Naive B cell (primary cell): ENCODE measurements around the gene ZDHHC7. TPM values are rescaled to one million over a fixed set of nuclear protein-coding genes. Genes with fewer than 3 reads are reported as not detected.

Experiments used
- ATAC-seq, 2 donors: fragments of 150-1000 bp; cut with Tn5 transposase; 2 replicates each; pipeline ENCODE4 v1.10.0; 2021; ENCODE audit warnings: low read depth in 2 of 2, mild to moderate bottlenecking in 2 of 2, moderate library complexity in 2 of 2
- DNase-seq: peaks from one replicate; pipeline ENCODE4 v3.0.0; 2022
- H3K27ac Mint-ChIP-seq, 6 donors: one replicate each; pipeline ENCODE4 v1.8.0; 2020 to 2022; ENCODE audit warnings: mild to moderate bottlenecking in 6 of 6, mixed read lengths in 6 of 6, moderate library complexity in 5 of 6, inconsistent platforms in 2 of 6
- H3K27me3 Mint-ChIP-seq, 3 donors: one replicate each; pipeline ENCODE4 v1.8.0; 2021 to 2022; ENCODE audit warnings: mixed read lengths in 3 of 3, mild to moderate bottlenecking in 1 of 3
- H3K36me3 Mint-ChIP-seq, 2 donors: one replicate each; pipeline ENCODE4 v1.8.0; 2020 to 2022; ENCODE audit warnings: mixed read lengths in 2 of 2, inconsistent platforms in 1 of 2, mild to moderate bottlenecking in 1 of 2
- H3K4me1 Mint-ChIP-seq, 3 donors: one replicate each; pipeline ENCODE4 v1.8.0; 2020 to 2022; ENCODE audit warnings: mixed read lengths in 3 of 3, inconsistent platforms in 1 of 3, mild to moderate bottlenecking in 1 of 3, moderate library complexity in 1 of 3
- H3K4me3 Mint-ChIP-seq, 8 donors: one replicate each; pipeline ENCODE4 v1.8.0; 2020 to 2022; ENCODE audit warnings: mild to moderate bottlenecking in 8 of 8, mixed read lengths in 8 of 8, moderate library complexity in 8 of 8, inconsistent platforms in 2 of 8
- H3K9me3 Mint-ChIP-seq, 7 donors: one replicate each; pipeline ENCODE4 v1.8.0; 2020 to 2022; ENCODE audit warnings: mixed read lengths in 7 of 7, mild to moderate bottlenecking in 5 of 7, inconsistent platforms in 2 of 7, moderate library complexity in 1 of 7
- polyA plus RNA-seq, 6 donors: library from polyadenylated mRNA; unstranded; fragments of 300-500 nt; fragmentation: Illumina TruSeq; gene quantifications; one replicate each; pipeline ENCODE4 v1.2.3, GENCODE V29; 2021; ENCODE audit warnings: low read depth in 6 of 6

ZDHHC7 gene
- polyA plus RNA-seq, 6 donors from 2014 or later, result 29.5 to 41.4 (median 38.2) TPM

DNA sequence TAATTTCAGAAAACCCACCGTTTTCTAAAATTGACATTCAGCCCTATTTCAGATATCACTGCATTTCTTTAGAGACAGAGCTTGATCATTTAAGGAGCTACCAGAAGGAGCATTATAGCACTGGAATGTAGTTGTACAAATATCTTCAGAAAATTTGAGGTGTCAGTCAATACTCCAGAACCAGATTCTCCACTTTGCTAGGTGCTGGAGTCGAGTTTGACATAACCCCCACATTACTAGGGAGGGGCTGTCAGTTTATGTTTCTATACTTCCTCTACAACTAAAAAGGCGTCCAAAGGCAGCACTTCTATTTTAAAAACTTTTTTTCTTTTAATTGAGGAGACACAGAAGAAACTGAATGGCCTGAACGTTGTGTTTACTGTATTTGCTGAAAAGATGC is 15.4 kb upstream of the ZDHHC7 start:
- Mint-ChIP-seq H3K27ac (peak overlapping the region in 4 of 6 donors; percentile 47 to 76 (median 70)), H3K4me1 (peaks cover 21 to 41% (median 37%) of the 10 kb centered on the region in 3 donors), H3K9me3 (no peaks in the 10 kb centered on the region), H3K4me3 (peak overlapping the region; percentile 82 to 95 (median 91)), H3K27me3 (peaks cover 0 to 13% (median 4%) of the 10 kb centered on the region in 3 donors), H3K36me3 (no peaks in the 10 kb centered on the region)
- ATAC-seq, result no peak
- DNase-seq, result no peak

GRCh38 chr16:85025781-85026653 is 14.7 kb upstream of the ZDHHC7 start:
- Mint-ChIP-seq H3K4me1 (peaks cover 21 to 41% (median 37%) of the 10 kb centered on the region in 3 donors), H3K27ac (peak overlapping the region in 4 of 6 donors; percentile 36 to 89 (median 73)), H3K4me3 (peak overlapping the region; percentile 44 to 95 (median 90)), H3K27me3 (peaks cover 0 to 13% (median 0%) of the 10 kb centered on the region in 3 donors), H3K36me3 (no peaks in the 10 kb centered on the region), H3K9me3 (no peaks in the 10 kb centered on the region)
- DNase-seq, result no peak
- ATAC-seq, result no peak

GRCh38 chr16:85019659-85020245 is 8.4 kb upstream of the ZDHHC7 start:
- ATAC-seq (no peak), DNase-seq (no peak)
- no peaks in the 10 kb centered on the region for H3K9me3 Mint-ChIP-seq
- H3K27me3 Mint-ChIP-seq, result peaks cover 12 to 14% (median 13%) of the 10 kb centered on the region in 3 donors
- H3K4me1 Mint-ChIP-seq, result peaks cover 3 to 5% (median 4%) of the 10 kb centered on the region in 3 donors
- no peak overlapping the region for H3K27ac Mint-ChIP-seq
- no peak overlapping the region for H3K4me3 Mint-ChIP-seq
- H3K36me3 Mint-ChIP-seq, result no peaks in the 10 kb centered on the region

GRCh38 chr16:85018529-85019236 is 7.3 kb upstream of the ZDHHC7 start:
- Mint-ChIP-seq H3K4me3 (peak overlapping the region in 1 of 8 donors; percentile 20), H3K4me1 (peaks cover 0 to 3% (median 0%) of the 10 kb centered on the region in 3 donors), H3K27ac (no peak overlapping the region), H3K9me3 (no peaks in the 10 kb centered on the region), H3K27me3 (peaks cover 18 to 21% (median 20%) of the 10 kb centered on the region in 3 donors), H3K36me3 (no peaks in the 10 kb centered on the region)
- ATAC-seq (no peak), DNase-seq (no peak)

GRCh38 chr16:85017633-85018032 is 6.3 kb upstream of the ZDHHC7 start:
- no peak overlapping the region for H3K4me3 Mint-ChIP-seq
- H3K4me1 Mint-ChIP-seq, result peaks cover 0 to 3% (median 0%) of the 10 kb centered on the region in 3 donors
- no peak overlapping the region for H3K27ac Mint-ChIP-seq
- H3K27me3 Mint-ChIP-seq, result peaks cover 18 to 21% (median 20%) of the 10 kb centered on the region in 3 donors
- no peak for DNase-seq
- no peaks in the 10 kb centered on the region for H3K9me3 Mint-ChIP-seq
- no peak for ATAC-seq
- no peaks in the 10 kb centered on the region for H3K36me3 Mint-ChIP-seq

- H3K9me3 Mint-ChIP-seq, result no peaks in the 10 kb centered on the region
- peaks cover 18 to 21% (median 20%) of the 10 kb centered on the region in 3 donors for H3K27me3 Mint-ChIP-seq
- no peak overlapping the region for H3K27ac Mint-ChIP-seq
- no peak overlapping the region for H3K4me3 Mint-ChIP-seq
- ATAC-seq (no peak), DNase-seq (no peak)
- peaks cover 0 to 3% (median 2%) of the 10 kb centered on the region in 3 donors for H3K4me1 Mint-ChIP-seq
- no peaks in the 10 kb centered on the region for H3K36me3 Mint-ChIP-seq
Observed at GRCh38 chr16:85017151-85017550, 5.8 kb upstream of the ZDHHC7 start.

- H3K27ac Mint-ChIP-seq, result no peak overlapping the region
- DNase-seq (no peak), ATAC-seq (no peak)
- peaks cover 18 to 21% (median 20%) of the 10 kb centered on the region in 3 donors for H3K27me3 Mint-ChIP-seq
- no peaks in the 10 kb centered on the region for H3K36me3 Mint-ChIP-seq
- peaks cover 12 to 13% (median 13%) of the 10 kb centered on the region in 3 donors for H3K4me1 Mint-ChIP-seq
- H3K9me3 Mint-ChIP-seq, result no peaks in the 10 kb centered on the region
- H3K4me3 Mint-ChIP-seq, result no peak overlapping the region
Observed at GRCh38 chr16:85015481-85016187, 4.3 kb upstream of the ZDHHC7 start.

- Mint-ChIP-seq H3K27me3 (peaks cover 18 to 21% (median 20%) of the 10 kb centered on the region in 3 donors), H3K36me3 (no peaks in the 10 kb centered on the region), H3K27ac (peak overlapping the region in 1 of 6 donors; percentile 24), H3K9me3 (no peaks in the 10 kb centered on the region), H3K4me3 (peak overlapping the region in 1 of 8 donors; percentile 99), H3K4me1 (peaks cover 13 to 25% (median 23%) of the 10 kb centered on the region in 3 donors)
- DNase-seq (no peak), ATAC-seq (no peak)
Observed at GRCh38 chr16:85014311-85014710, 3.0 kb upstream of the ZDHHC7 start.

- H3K4me1 Mint-ChIP-seq, result peaks cover 20 to 45% (median 23%) of the 10 kb centered on the region in 3 donors
Observed at GRCh38 chr16:85011846-85012284, 530 bp upstream of the ZDHHC7 start.

GRCh38 chr16:85010446-85010930 is 847 bp downstream of the ZDHHC7 start:
- H3K4me3 Mint-ChIP-seq, result peak overlapping the region; percentile 95 to 99 (median 97)
- peaks cover 28 to 51% (median 28%) of the 10 kb centered on the region in 3 donors for H3K4me1 Mint-ChIP-seq
- ATAC-seq (no peak), DNase-seq (no peak)
- H3K27me3 Mint-ChIP-seq, result peaks cover 7 to 11% (median 8%) of the 10 kb centered on the region in 3 donors
- peak overlapping the region; percentile 92 to 99 (median 98) for H3K27ac Mint-ChIP-seq
- no peaks in the 10 kb centered on the region for H3K36me3 Mint-ChIP-seq
- H3K9me3 Mint-ChIP-seq, result no peaks in the 10 kb centered on the region

More at GRCh38 chr16:85011846-85012284, 530 bp upstream of the ZDHHC7 start:
- Mint-ChIP-seq H3K9me3 (no peaks in the 10 kb centered on the region), H3K36me3 (no peaks in the 10 kb centered on the region), H3K27me3 (peaks cover 10 to 14% (median 11%) of the 10 kb centered on the region in 3 donors), H3K4me3 (peak overlapping the region; percentile 96 to 100 (median 98)), H3K27ac (peak overlapping the region; percentile 99 to 100 (median 99))
- ATAC-seq (no peak), DNase-seq (no peak)

DNA sequence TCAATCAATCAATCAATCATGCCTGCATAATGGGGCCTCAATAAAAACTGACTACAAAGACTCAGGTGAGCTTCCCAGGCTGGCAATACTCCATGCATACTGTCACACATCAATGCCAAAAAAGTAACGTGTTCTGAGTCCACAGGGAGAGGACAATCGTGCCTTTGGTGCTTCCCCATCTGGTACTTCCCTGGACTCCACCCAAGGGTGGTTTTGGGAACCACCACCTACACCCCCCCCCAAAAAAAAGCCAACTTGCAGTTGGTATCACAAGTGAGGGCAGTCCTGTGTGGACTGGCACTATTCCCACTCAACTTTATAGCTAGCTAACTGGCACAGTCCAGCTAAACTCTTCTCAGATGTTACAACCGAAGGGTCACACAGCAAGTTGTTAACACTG is 3.1 kb downstream of the ZDHHC7 start:
- H3K4me3 Mint-ChIP-seq, result peak overlapping the region in 3 of 8 donors; percentile 16 to 77 (median 30)
- H3K9me3 Mint-ChIP-seq, result no peaks in the 10 kb centered on the region
- ATAC-seq, result no peak
- peaks cover 43 to 72% (median 48%) of the 10 kb centered on the region in 3 donors for H3K4me1 Mint-ChIP-seq
- DNase-seq, result no peak
- H3K27ac Mint-ChIP-seq, result peak overlapping the region in 2 of 6 donors; percentile 31 to 77
- no peaks in the 10 kb centered on the region for H3K36me3 Mint-ChIP-seq
- H3K27me3 Mint-ChIP-seq, result no peaks in the 10 kb centered on the region

- peaks cover 0 to 2% of the 10 kb centered on the region in 2 donors for H3K36me3 Mint-ChIP-seq
- peak overlapping the region in 3 of 8 donors; percentile 0 to 77 (median 42) for H3K4me3 Mint-ChIP-seq
- H3K27me3 Mint-ChIP-seq, result no peaks in the 10 kb centered on the region
- ATAC-seq (no peak), DNase-seq (no peak)
- peaks cover 47 to 78% (median 54%) of the 10 kb centered on the region in 3 donors for H3K4me1 Mint-ChIP-seq
- no peaks in the 10 kb centered on the region for H3K9me3 Mint-ChIP-seq
- H3K27ac Mint-ChIP-seq, result peak overlapping the region in 2 of 6 donors; percentile 19 to 85
Observed at GRCh38 chr16:85007496-85008214, 3.7 kb downstream of the ZDHHC7 start.
